Caco-2 (cell line): ENCODE data around the gene B3GNT4. TPM values are rescaled to one million over a fixed set of nuclear protein-coding genes. Genes with fewer than 3 reads are reported as not detected.
A peak's percentile ranks its signal among the peaks of the same experiment; 100 is the strongest.
"Not testable (repeated sequence)": the region's sequence is repeated elsewhere in the genome, so short reads cannot be mapped to it uniquely, and the experiment has no call there.

Source experiments
- BruUV-seq: library from RNA; stranded (reverse); fragments of 400-500 nt; replicated peaks from 2 replicates; lab custom pipeline; 2021; lab: Mats Ljungman, UMichigan
- CTCF ChIA-PET: fragments of 300-600 bp; sonication (Branson Sonifier 250); formaldehyde crosslinking; loops from one replicate; lab custom pipeline; 2022; ENCODE audit warnings: antibody characterized with exemption; lab: Charles Lee
- POLR2A ChIA-PET: fragments of 300-600 bp; sonication (Branson Sonifier 250); formaldehyde crosslinking; loops from one replicate; lab custom pipeline; 2022; ENCODE audit warnings: antibody characterized with exemption; lab: Charles Lee
- DNase-seq, 2 experiments: peaks; one replicate each; pipeline versions ENCODE4 v3.0.0 to v3.0.0-alpha.2; 2020 to 2022
- H3K27me3 ChIP-seq: replicated peaks from 2 replicates; pipeline ENCODE4 v1.6.0; 2011; ENCODE audit warnings: low read length; ENCODE audit not compliant: control insufficient read depth, insufficient read depth
- H3K36me3 ChIP-seq: 2 replicates; pipeline ENCODE4 v1.5.1; 2011; ENCODE audit warnings: low read length; ENCODE audit not compliant: control insufficient read depth, insufficient read depth
- H3K4me1 ChIP-seq: fragments of 250-450 bp; sonication (Bioruptor Pico); 2 replicates; pipeline ENCODE4 v1.5.1; 2020; ENCODE audit warnings: mild to moderate bottlenecking
- H3K4me3 ChIP-seq: 2 replicates; pipeline ENCODE4 v1.5.1; 2011; ENCODE audit warnings: low read depth, mild to moderate bottlenecking, control low read depth, low read length
- H3K9me3 ChIP-seq: fragments of 250-450 bp; sonication (Bioruptor Pico); 2 replicates; pipeline ENCODE4 v1.5.1; 2020; ENCODE audit warnings: mild to moderate bottlenecking, moderate library complexity
- H3K27ac Mint-ChIP-seq: one replicate; pipeline ENCODE4 v1.8.0; 2022; ENCODE audit warnings: mixed read lengths; ENCODE audit not compliant: unreplicated experiment
- H3K27me3 Mint-ChIP-seq: one replicate; pipeline ENCODE4 v1.8.0; 2022; ENCODE audit warnings: mixed read lengths; ENCODE audit not compliant: insufficient read depth, unreplicated experiment
- H3K36me3 Mint-ChIP-seq: one replicate; pipeline ENCODE4 v1.8.0; 2022; ENCODE audit warnings: mild to moderate bottlenecking, mixed read lengths; ENCODE audit not compliant: insufficient read depth, unreplicated experiment
- H3K4me1 Mint-ChIP-seq: one replicate; pipeline ENCODE4 v1.8.0; 2022; ENCODE audit warnings: low read depth, mixed read lengths; ENCODE audit not compliant: unreplicated experiment
- H3K4me3 Mint-ChIP-seq: one replicate; pipeline ENCODE4 v1.8.0; 2022; ENCODE audit warnings: mild to moderate bottlenecking, moderate library complexity, mixed read lengths; ENCODE audit not compliant: unreplicated experiment
- H3K9me3 Mint-ChIP-seq: one replicate; pipeline ENCODE4 v1.8.0; 2022; ENCODE audit warnings: mixed read lengths; ENCODE audit not compliant: unreplicated experiment
- intact Hi-C: fragments of 100-400 bp; cut with micrococcal nuclease; formaldehyde crosslinking; loops from one replicate; pipeline ENCODE4 v1.10.0; 2022; ENCODE audit not compliant: unreplicated experiment
- total RNA-seq: library from RNA; stranded (reverse); gene quantifications from 2 replicates; pipeline ENCODE4 v1.2.3, GENCODE V29; 2022
- TF ChIP-seq, protein P1 (sequence below), 2 experiments: fragments of 200-600 bp in 1 of 2; IDR thresholded peaks; 1 replicate in 1 of 2; 2 replicates in 1 of 2; pipeline versions ENCODE4 v1.5.1 to v1.8.0; 2011 to 2022; ENCODE audit warnings: antibody characterized with exemption in 1 of 2, control low read depth in 1 of 2, inconsistent platforms in 1 of 2, low read depth in 1 of 2, low read length in 1 of 2, mild to moderate bottlenecking in 1 of 2, moderate library complexity in 1 of 2; ENCODE audit not compliant: insufficient read depth in 1 of 2, severe bottlenecking in 1 of 2, unreplicated experiment in 1 of 2

The B3GNT4 gene
- total RNA-seq, 1 experiment from 2014 or later = 2.2 TPM

GRCh38 chr12:122174155-122174845 lies 29.2 kb upstream of the B3GNT4 start, which contains the start of gene IL31:
TSS of gene IL31 (minus strand) at chr12:122174221. CDS start at chr12:122174172, 49 bp downstream.
- Histone ChIP-seq H3K27me3 (no peaks in the 10 kb centered on the region), H3K4me3 (no peak within 1 kb of the TSS), H3K4me1 (peaks cover 7% of the 10 kb centered on the region; the same call in 1 of the 2 replicates), H3K9me3 (no peaks in the 10 kb centered on the region), H3K36me3 (no peaks in the 10 kb centered on the region)
- BruUV-seq = no TSS peak
- ChIA-PET POLR2A (no interaction called here), CTCF (no interaction called here)
- no peak within 1 kb of the TSS for H3K4me3 Mint-ChIP-seq
- H3K36me3 Mint-ChIP-seq = no peaks in the 10 kb centered on the region
- intact Hi-C loops = no loop called here
- TF ChIP-seq, protein P1, sequence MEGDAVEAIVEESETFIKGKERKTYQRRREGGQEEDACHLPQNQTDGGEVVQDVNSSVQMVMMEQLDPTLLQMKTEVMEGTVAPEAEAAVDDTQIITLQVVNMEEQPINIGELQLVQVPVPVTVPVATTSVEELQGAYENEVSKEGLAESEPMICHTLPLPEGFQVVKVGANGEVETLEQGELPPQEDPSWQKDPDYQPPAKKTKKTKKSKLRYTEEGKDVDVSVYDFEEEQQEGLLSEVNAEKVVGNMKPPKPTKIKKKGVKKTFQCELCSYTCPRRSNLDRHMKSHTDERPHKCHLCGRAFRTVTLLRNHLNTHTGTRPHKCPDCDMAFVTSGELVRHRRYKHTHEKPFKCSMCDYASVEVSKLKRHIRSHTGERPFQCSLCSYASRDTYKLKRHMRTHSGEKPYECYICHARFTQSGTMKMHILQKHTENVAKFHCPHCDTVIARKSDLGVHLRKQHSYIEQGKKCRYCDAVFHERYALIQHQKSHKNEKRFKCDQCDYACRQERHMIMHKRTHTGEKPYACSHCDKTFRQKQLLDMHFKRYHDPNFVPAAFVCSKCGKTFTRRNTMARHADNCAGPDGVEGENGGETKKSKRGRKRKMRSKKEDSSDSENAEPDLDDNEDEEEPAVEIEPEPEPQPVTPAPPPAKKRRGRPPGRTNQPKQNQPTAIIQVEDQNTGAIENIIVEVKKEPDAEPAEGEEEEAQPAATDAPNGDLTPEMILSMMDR (IDR thresholded peaks at IDR 0.05; ENCODE audit: insufficient read depth in 1 of 2, low read depth in 1 of 2, low read length in 1 of 2, severe bottlenecking in 1 of 2, unreplicated experiment in 1 of 2) = no peak
- no peak for DNase-seq
- H3K27ac Mint-ChIP-seq = no peak within 1 kb of the TSS
- no peaks in the 10 kb centered on the region for H3K27me3 Mint-ChIP-seq
- H3K9me3 Mint-ChIP-seq = no peaks in the 10 kb centered on the region
- peaks cover 8% of the 10 kb centered on the region for H3K4me1 Mint-ChIP-seq

DNA sequence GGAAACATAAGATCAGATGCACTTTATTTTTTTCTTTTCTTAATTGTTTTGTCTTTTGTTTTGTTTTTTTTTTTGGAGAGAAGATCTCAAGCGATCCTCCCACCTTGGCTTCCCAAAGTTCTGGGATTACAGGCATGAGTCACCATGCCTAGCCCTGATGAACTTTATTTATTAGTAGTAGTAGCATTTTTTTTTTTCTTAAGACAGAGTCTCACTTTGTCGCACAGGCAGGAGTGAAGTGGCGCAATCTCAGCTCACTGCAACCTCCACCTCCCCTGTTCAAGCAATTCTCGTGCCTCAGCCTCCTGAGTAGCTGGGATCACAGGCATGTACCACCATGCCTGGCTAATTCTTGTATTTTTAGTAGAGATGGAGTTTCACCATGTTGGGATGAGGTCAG lies 27.0 kb upstream of the B3GNT4 start:
- not testable (repeated sequence) for H3K4me1 ChIP-seq, BruUV-seq

GRCh38 chr12:122182887-122183587 lies 20.5 kb upstream of the B3GNT4 start, which contains the start of gene LRRC43:
TSS of gene LRRC43 (plus strand) at chr12:122183123. CDS start at chr12:122183145, 22 bp downstream.
- no peaks in the 10 kb centered on the region for H3K36me3 ChIP-seq
- BruUV-seq = no TSS peak
- H3K27me3 ChIP-seq = no peaks in the 10 kb centered on the region
- no peaks in the 10 kb centered on the region for H3K9me3 Mint-ChIP-seq
- H3K9me3 ChIP-seq = no peaks in the 10 kb centered on the region
- TF ChIP-seq, protein P1 (IDR thresholded peaks at IDR 0.05; ENCODE audit: insufficient read depth in 1 of 2, low read depth in 1 of 2, low read length in 1 of 2, severe bottlenecking in 1 of 2, unreplicated experiment in 1 of 2) = no peak
- no peaks in the 10 kb centered on the region for H3K36me3 Mint-ChIP-seq
- H3K4me3 ChIP-seq = peak within 1 kb of the TSS; percentile 43
- ChIA-PET POLR2A (interaction anchor here (0.9 kb wide), 1 partner anchor 21 kb away, joined by 6 read pairs; the partner anchor contains the start of gene B3GNT4), CTCF (interaction anchor here (1.0 kb wide), 2 partner anchors 8 to 129 kb away, joined by 3 to 4 read pairs; no protein-coding TSS in a partner anchor)
- H3K4me1 Mint-ChIP-seq = no peaks in the 10 kb centered on the region
- H3K27me3 Mint-ChIP-seq = no peaks in the 10 kb centered on the region
- DNase-seq = peak in 1 of 2 experiments; percentile 69
- H3K27ac Mint-ChIP-seq = no peak within 1 kb of the TSS
- H3K4me3 Mint-ChIP-seq = peak within 1 kb of the TSS; percentile 69
- intact Hi-C loops = no loop called here
- H3K4me1 ChIP-seq = no peaks in the 10 kb centered on the region

More for the DNA sequence above, 27.0 kb upstream of the B3GNT4 start:
- H3K27me3 ChIP-seq, H3K4me3 Mint-ChIP-seq, intact Hi-C loops, H3K9me3 ChIP-seq, H3K36me3 ChIP-seq, H3K9me3 Mint-ChIP-seq, H3K4me3 ChIP-seq, POLR2A ChIA-PET, H3K27ac Mint-ChIP-seq, H3K27me3 Mint-ChIP-seq, DNase-seq, H3K4me1 Mint-ChIP-seq, H3K36me3 Mint-ChIP-seq: not testable (repeated sequence)
- CTCF ChIA-PET = interaction anchor here (0.6 kb wide), 1 partner anchor 14 kb away, joined by 3 read pairs; no protein-coding TSS in a partner anchor
